Retinal pigment epithelial cell (primary cell): ENCODE data around the gene ZNF33A.
"Not testable (repeated sequence)": the region's sequence is repeated elsewhere in the genome, so short reads cannot be mapped to it uniquely, and the experiment has no call there.

Source experiments
- DNase-seq: peaks from one replicate; pipeline ENCODE4 v3.0.0-alpha.2; 2010; ENCODE audit warnings: low read depth
- H3K4me3 ChIP-seq: 2 replicates; pipeline ENCODE4 v1.5.1; 2011; ENCODE audit warnings: mild to moderate bottlenecking, low read length, control low read depth, moderate library complexity
- CTCF ChIP-seq: conservative IDR thresholded peaks from 2 replicates; pipeline ENCODE4 v1.5.1; 2011; ENCODE audit warnings: low read depth, low read length, control low read depth, inconsistent platforms

Gene ZNF33A

GRCh38 chr10:38072552-38072951 is 62.1 kb downstream of the ZNF33A start:
- no peak for DNase-seq
- no peak for TF ChIP-seq CTCF
- no peak overlapping the region for H3K4me3 ChIP-seq

- DNase-seq: no peak
- H3K4me3 ChIP-seq: no peak overlapping the region
- TF ChIP-seq CTCF: no peak
Observed at GRCh38 chr10:38076687-38077086, 66.2 kb downstream of the ZNF33A start.

- peak overlapping the region; percentile 82 for H3K4me3 ChIP-seq
- DNase-seq: not testable (repeated sequence)
Observed at GRCh38 chr10:38093318-38093717, 82.8 kb downstream of the ZNF33A start.

DNA sequence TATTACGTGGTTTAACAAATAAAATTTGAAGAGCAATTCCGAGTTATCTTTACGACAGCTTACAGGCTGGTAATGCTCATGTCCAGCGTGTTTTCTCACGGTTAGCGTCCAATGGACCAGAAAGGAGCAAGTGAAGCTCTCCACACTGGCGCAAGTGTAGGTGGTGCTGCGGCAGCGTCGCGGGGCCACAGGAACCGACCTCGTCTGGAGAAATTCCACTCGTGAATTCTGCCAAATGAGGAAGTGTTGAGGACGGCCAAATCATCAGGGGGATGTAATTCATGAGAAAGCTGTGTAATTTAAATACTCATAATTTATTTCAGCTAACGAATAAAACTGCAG is 83.3 kb downstream of the ZNF33A start:
- no peak for TF ChIP-seq CTCF
- no peak for DNase-seq
- peak overlapping the region; percentile 82 for H3K4me3 ChIP-seq

DNA sequence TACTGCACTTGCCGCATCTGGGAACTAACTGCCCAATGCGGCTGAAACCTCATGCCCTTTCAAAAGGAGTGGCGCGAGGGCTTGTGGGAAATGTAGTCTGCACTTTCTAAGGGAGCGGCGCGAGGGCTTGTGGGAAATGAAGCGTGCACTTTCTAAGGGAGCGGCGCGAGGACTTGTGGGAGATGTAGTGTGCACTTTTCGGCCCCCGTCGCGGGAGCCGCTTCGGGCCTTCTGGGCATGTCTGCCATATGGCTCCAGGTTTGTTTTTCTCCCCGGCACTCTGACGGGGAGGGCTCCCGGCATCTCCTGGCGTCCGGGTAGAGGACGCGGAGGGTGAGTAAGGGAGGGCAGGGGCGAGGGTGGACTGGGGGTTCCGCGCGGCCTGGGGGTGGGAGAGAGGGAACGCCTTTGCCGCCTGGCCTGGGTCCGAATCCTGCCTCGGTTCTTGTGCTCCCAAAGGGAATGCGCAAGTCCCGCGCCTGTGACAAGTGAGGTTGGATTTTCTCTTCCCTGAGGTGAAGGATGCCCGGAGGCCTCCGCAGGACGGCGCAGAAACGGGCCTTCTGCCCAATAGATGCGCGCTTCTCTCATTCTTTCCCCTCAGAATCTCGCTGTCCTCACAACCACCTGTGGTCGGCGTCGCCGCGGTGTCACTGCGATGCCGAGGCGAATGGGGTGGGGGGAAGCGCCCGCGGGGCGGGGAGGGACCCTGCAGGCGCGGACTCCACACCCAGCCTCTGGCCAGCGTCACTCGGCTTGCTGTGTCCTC is 83.9 kb downstream of the ZNF33A start, which contains the start of gene ZNF37A:
ZNF37A (plus strand) TSS at position 180 of the 769 bp plus-strand sequence. CDS start 2,281 bp downstream, outside the sequence.
- no peak for TF ChIP-seq CTCF
- H3K4me3 ChIP-seq: peak within 1 kb of the TSS; percentile 82
- peak; percentile 92 for DNase-seq

DNA sequence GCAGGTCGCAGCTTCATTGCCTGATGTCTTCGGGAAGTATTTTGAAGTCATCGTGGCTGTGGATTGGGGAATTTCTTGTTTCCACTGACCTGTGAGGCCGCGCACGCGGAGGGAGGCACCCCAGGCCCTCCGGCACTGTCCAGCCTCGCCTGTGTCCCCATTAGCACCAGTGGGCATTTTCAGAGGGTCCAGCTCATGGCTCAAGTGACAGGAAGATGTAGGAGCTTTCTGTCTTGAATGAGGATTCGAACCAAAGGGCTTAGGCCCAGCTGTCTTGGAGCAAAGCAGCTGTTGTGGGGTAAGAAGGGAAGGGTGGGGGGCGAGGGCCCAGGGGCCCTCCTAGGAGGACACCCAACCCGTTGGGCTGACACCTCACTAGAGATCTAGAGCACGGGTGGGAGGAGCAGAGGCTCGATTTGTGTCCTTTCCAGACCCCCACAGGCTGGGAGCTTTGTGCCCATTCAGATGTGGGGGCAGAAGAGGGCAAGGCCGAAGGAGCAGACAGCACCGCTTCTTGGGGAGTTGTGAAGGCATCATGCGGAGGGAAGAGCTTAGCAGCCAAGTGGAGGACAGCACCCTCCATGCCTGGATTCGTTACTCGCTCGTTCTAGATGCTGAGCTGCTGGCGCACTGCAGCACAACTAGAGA is 84.6 kb downstream of the ZNF33A start:
- H3K4me3 ChIP-seq: peak overlapping the region; percentile 82
- TF ChIP-seq CTCF: no peak
- no peak for DNase-seq

DNA sequence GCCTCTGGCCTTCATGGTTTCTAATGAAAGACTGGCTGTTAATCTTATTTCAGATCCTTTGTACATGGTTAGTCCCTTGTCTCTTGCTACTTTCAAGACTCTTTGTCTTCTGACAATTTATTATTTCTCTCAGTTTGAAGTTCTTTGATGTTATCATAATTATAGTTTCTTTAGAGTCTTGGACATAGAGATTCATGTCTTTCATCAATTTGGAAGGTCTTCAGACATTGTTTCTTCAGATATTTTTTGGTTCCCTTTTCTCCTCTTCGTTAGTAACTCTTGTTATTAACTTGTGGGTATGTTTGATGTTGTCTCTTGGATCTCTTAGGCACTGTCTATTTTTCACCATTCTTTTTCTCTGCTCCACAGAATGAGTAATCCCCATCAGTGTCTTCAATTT is 92.4 kb downstream of the ZNF33A start:
- no peak overlapping the region for H3K4me3 ChIP-seq
- DNase-seq: no peak
- no peak for TF ChIP-seq CTCF
